Epithelial cell of prostate (primary cell): ENCODE data around the gene RIN2.
A peak's percentile ranks its signal among the peaks of the same experiment; 100 is the strongest.

Experiments used
- DNase-seq: peaks from one replicate; pipeline ENCODE4 v3.0.0-alpha.2; 2011; ENCODE audit warnings: low read depth, low spot score
- H3K27ac ChIP-seq: fragments of 450-650 bp; 2 replicates; pipeline ENCODE4 v1.5.1; 2017; ENCODE audit warnings: mild to moderate bottlenecking

The RIN2 gene

DNA sequence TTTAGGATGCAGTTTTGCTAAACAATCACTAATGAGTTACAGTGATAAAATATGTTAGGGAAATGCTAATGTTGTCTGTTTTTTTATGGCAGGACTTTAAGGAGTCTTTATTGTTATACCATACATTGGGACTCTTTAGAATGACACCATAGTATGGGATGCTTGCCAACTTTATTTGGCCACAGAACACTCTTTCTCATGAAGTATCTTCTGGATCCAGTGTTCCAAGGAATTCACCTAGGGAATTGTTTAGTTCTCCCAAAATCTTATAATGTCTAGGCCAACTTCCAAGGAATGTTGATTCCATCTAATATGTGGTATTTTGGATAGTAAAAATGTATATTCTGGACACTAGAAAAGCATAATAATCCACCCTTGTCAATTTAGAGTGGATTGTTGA is 3.3 kb downstream of the RIN2 start:
- peak overlapping the region; percentile 93 for H3K27ac ChIP-seq
- no peak for DNase-seq

- DNase-seq = no peak
- no peak overlapping the region for H3K27ac ChIP-seq
Observed at GRCh38 chr20:19761841-19762240, 3.8 kb downstream of the RIN2 start.

DNA sequence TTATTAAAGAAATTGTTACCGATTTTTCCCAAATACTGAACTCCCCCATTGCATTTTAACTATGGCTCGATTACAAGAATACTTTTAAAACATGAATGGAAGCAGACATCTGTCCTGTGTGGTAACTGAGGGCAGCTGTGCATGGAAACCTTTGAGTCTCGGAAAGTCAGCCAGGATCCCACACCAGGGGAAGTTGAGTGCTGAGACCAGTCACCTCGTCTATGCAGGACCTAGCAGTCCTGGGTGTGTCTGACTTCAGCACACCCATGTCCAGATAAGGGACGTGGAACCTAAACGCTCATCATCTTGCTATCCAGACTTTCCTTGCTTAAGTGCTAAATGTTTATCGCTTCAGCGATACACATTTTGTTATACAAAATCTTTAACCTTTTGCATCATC is 6.1 kb downstream of the RIN2 start:
- DNase-seq = no peak
- no peak overlapping the region for H3K27ac ChIP-seq

- no peak for DNase-seq
- H3K27ac ChIP-seq = no peak overlapping the region
Observed at GRCh38 chr20:19765266-19765665, 7.2 kb downstream of the RIN2 start.

DNA sequence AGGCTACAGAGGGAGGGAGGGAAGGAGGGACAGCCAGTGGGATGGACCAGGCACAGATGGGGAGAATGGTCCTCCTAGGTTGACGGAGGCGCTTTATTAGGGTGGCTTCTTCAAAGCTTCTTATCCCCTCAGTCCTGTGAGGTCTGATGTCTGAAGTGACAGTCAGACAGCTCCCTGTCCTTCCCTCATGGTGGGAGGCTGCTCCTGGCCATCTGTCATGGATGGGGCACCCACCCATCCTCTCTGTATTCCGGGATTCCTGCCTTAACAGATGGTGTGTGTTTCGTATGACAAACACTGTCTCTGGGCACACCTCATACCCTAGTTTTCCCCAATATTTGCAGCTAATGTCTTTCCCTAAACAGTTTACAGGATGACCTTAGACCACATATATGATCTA is 7.9 kb downstream of the RIN2 start:
- H3K27ac ChIP-seq = no peak overlapping the region

GRCh38 chr20:19767070-19767469 is 9.0 kb downstream of the RIN2 start:
- DNase-seq = no peak
- peak overlapping the region; percentile 53 for H3K27ac ChIP-seq

More for the DNA sequence above, 7.9 kb downstream of the RIN2 start:
- no peak for DNase-seq

- no peak for DNase-seq
Observed at GRCh38 chr20:19768325-19768842, 10.3 kb downstream of the RIN2 start.

GRCh38 chr20:19769507-19769906 is 11.4 kb downstream of the RIN2 start:
- H3K27ac ChIP-seq = no peak overlapping the region
- DNase-seq = no peak

More at GRCh38 chr20:19768325-19768842, 10.3 kb downstream of the RIN2 start:
- no peak overlapping the region for H3K27ac ChIP-seq

DNA sequence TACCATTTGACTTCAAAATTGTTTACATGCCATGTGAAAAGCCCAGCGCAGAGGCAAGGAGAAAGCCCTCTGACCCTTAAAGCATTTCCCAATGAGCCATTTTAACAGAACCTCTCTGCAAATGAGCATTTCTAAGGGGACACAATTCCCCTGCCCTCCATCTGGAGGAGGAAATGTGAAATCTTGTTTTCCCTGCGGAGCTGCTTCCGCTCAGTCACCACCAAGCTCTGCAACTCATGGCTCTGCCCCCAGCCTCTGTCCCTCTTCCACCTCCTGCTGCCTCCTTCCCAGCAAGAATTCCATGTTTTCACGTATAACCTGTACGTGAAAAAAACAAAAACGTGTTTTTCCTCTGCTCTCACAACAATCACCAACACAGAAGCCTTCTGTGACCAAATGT is 12.3 kb downstream of the RIN2 start:
- DNase-seq = no peak
- H3K27ac ChIP-seq = no peak overlapping the region

GRCh38 chr20:19771031-19771430 is 13.0 kb downstream of the RIN2 start:
- no peak for DNase-seq
- no peak overlapping the region for H3K27ac ChIP-seq

GRCh38 chr20:19773471-19773870 is 15.4 kb downstream of the RIN2 start:
- DNase-seq = no peak
- H3K27ac ChIP-seq = no peak overlapping the region

GRCh38 chr20:19774135-19774933 is 16.3 kb downstream of the RIN2 start:
- DNase-seq = no peak
- peak overlapping the region; percentile 18 for H3K27ac ChIP-seq

DNA sequence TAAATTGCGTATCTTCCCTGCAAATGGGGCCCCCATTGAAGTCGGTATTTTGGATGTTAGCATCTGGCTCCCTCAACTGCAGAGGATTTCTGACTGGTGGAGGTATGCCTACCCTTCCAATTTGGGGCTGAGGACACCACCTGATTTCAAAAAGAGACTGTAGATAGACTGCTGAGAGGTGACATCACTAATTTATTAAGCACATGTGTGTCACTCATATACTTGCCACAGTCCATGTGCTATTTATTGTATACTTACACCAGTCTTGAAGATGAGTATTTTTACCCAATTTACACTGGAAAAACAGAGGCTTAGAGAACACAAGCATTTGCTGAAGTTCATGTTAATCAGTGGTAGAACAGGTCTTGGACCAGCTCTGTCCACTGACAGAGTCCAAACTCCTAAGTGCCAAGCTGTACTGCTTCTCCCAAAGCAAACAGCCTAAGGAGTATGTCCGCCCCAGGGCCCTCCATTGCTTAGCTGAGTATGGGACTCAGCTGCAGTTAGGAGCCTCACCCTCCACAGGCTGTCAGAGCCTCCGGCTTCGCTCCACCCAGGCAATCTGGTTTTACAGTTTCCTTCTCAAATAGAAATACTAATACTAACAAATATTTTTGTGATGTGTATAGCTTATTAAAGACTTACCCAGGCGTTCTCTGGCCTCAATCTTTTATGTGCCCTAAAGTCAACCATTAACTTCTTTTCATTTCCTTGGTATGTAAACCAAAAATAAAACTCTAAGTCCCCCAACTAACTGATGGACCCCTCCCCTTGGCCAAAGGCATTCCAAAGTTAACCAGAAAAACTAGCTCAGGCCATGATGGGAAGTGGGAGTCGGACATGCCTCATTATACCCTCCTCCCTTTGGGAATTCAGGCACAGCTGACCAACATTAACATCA is 17.5 kb downstream of the RIN2 start:
- no peak for DNase-seq
- peak overlapping the region; percentile 18 for H3K27ac ChIP-seq

GRCh38 chr20:19777315-19777714 is 19.3 kb downstream of the RIN2 start:
- H3K27ac ChIP-seq = no peak overlapping the region

DNA sequence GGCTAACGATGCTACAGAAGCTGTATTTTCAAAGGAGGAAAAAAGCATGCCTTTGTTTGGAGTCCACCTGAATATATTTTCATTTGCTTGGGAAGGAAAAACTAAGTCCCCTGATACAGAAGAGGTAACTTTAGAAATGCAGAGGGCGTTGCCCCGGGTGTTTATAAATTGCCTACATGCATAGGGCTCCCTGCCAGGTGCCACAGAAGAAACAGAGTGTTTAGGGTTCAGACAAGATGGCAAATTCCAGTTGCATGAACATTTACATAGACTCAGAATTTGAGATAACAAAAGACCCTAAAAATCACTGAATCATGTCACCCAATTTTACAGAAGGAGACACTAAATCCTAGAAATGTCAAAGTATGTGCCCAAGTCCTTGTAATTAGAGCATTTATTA is 19.9 kb downstream of the RIN2 start:
- H3K27ac ChIP-seq = no peak overlapping the region
- no peak for DNase-seq

More at GRCh38 chr20:19777315-19777714, 19.3 kb downstream of the RIN2 start:
- no peak for DNase-seq

DNA sequence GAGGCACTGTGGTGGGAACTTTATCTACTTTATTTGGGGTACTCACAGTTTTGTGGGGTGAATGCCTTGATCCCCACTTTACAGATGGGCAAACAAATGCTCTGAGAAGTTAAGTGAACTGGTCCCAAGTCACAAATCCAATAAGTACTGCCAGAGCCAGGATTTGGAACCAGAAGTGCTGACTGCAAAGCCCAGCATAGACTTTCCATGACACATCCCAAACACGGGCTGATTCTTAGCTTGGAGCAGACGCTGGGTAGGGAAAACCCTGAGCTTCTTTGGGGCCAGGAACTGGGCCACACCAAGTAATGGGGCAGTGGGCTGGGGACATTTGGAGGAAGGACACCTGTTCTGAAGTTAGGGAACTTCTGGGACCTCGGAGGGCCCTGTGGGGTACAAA is 20.3 kb downstream of the RIN2 start:
- no peak overlapping the region for H3K27ac ChIP-seq
- DNase-seq = no peak

DNA sequence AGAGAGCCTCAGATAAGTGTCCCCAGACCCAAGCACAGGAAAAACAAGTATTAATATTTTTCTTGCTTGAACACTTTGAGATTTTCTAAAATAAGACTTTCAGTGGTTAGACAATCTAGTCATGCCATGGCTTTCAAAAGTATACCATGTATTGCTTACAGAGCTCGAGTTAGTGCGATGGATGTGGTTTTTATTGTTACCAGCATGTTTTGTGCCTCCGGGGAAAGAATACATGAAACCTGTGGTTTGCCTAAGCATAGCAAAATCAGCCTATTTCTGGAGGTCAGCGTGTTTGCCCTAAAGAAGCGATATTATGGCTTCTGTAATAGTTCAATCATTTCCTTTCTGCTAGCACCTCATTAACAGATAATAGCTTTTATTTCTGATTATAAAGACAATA is 21.6 kb downstream of the RIN2 start:
- DNase-seq = no peak
- H3K27ac ChIP-seq = no peak overlapping the region

GRCh38 chr20:19780261-19780660 is 22.2 kb downstream of the RIN2 start:
- no peak overlapping the region for H3K27ac ChIP-seq
- no peak for DNase-seq

GRCh38 chr20:19781235-19781634 is 23.2 kb downstream of the RIN2 start:
- no peak overlapping the region for H3K27ac ChIP-seq
- DNase-seq = no peak

GRCh38 chr20:19782669-19783068 is 24.6 kb downstream of the RIN2 start:
- no peak overlapping the region for H3K27ac ChIP-seq
- no peak for DNase-seq

DNA sequence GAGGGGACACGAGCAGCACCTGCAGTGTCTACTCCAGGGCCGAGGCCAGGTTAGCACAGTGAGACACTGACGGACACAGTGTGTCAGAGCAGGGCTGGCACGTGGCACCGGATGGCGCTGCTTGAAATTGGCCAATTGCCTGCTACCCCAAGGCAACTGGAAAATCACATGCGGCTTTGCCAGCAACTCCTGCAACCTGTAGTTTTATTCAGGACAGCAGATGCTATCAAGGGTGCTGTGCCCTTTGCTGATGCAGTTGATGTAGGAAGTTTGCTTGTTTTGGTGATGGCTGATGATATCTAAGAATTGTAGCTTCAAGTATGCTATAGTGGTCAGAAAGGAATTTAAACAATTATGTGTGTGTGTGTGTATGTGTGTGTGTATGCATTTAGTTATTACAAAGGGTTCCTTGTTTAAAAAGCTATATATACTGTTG is 25.9 kb downstream of the RIN2 start:
- DNase-seq = no peak
- peak overlapping the region; percentile 76 for H3K27ac ChIP-seq
